ENCODE results near the gene HEPACAM2.

- no peak for TF ChIP-seq POLR2AphosphoS5 (IDR thresholded peaks at IDR 0.05; ENCODE audit: low read depth, low read length)
- no peak for TF ChIP-seq SIN3A (IDR thresholded peaks at IDR 0.05; ENCODE audit: borderline replicate concordance, insufficient read depth, low read length)
Measured at GRCh38 chr7:93238748-93239147, 12.5 kb upstream of the HEPACAM2 start.

Measured in PFSK-1 (cell line).